RPMI8226 (cell line): ENCODE measurements around the gene KASH5.
"Not testable (repeated sequence)": the region's sequence is repeated elsewhere in the genome, so short reads cannot be mapped to it uniquely, and the experiment has no call there.

Experiments
- DNase-seq: peaks from one replicate; pipeline ENCODE4 v3.0.0-alpha.2; 2015

The KASH5 gene

DNA sequence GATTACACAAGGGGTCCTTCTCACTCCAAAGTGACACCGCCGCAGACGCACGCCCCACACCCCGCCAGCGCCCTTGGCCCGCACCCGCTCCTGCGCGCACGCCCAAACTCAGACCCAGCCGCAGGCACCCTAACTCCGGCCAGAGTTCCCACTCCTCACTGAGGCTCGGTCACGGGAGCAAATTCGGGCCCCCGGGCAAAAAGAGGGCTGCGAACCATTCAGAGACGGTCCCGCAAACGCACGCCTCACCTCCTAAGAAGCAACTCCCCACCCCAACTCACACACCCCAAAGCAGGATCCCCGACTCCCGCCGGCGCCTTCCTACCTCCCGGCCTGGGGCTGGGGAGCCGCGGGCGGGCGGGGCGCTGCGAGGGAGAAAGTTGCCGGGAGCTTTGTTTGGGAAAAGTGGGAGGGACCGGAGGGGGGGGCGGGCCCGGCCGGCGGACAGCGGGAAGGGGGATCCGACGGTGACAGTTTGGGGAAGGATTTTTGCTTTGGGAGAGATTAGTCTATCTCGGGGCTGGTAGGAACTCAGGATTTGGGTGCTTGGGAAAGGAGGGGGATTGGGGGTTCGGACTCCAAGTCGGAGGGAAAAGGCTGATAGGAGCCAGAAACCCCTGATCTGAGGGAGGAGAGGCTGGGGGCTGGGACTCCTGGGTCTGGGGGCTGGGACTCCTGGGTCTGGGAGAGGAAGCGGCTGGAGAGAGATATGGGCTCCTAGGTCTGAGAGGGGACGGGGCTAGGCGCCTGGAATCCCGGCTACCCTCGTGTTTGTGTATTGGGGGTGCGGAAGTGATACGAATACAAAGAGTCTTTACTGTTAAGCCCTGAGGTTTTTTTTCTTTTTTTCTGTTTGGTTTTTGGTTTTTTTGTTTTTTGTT lies 25.8 kb upstream of the KASH5 start, which contains the start of gene TEAD2:
TSS of gene TEAD2 (minus strand) at position 369 of the 881 bp plus-strand sequence. CDS start 2,341 bp downstream, outside the sequence.
- DNase-seq, result peak; percentile 8

DNA sequence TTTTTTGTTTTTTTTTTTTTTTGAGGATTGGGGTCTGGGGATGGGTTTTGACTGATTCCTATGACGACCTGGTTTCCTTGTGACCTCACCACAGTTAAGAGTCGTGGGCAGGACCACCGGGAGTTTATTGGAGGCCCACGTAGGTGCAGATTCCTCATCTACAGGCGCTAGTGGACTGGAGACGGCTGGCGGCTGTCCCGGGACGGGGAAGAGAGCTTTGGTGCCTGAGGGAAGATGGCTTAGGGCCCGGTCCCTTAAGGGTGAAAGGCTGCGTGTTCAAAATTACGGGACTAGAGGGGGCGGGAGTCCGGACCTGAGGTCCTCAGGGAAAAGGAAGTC lies 25.2 kb upstream of the KASH5 start:
- no peak for DNase-seq

DNA sequence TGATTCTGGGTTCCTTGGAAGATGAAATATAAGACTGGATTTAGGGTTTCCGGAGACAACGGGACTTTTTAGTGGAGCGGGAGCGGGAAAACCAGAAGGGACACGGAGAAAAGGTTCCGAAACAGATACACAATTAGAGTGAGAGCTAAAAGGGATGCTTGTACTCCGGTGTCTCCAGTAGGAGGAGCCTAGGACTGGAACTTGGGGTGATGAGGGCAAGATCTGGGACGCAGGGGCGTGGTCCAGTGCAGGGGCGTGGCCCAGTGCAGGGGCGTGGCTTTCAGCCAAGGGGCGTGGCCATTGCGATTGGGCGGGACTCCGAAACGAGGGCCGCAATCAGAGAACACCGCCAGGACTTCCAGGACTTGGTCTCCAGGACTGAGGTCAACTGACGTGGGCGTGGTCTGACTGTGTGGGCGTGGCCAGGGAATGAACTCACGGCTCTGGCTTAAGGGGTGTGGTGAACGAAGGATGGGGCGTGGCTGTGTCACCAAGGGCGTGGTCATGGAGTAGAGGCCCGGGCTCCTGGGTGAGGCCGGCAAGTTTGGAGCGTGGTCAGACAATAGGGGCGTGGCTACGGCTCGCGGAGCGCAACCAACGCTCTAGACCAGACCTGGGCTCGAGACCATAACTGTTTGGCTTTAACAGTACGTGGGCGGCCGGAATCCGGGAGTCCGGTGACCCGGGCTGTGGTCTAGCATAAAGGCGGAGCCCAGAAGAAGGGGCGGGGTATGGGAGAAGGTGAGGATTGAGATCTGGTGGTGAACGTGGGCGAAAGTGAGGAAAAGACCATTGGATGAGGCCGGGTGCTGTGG lies 24.6 kb upstream of the KASH5 start, which contains the start of gene DKKL1:
TSS of gene DKKL1 (plus strand) at position 610 of the 815 bp plus-strand sequence. CDS start at position 732, 122 bp downstream.
- DNase-seq, result peak; percentile 83

DNA sequence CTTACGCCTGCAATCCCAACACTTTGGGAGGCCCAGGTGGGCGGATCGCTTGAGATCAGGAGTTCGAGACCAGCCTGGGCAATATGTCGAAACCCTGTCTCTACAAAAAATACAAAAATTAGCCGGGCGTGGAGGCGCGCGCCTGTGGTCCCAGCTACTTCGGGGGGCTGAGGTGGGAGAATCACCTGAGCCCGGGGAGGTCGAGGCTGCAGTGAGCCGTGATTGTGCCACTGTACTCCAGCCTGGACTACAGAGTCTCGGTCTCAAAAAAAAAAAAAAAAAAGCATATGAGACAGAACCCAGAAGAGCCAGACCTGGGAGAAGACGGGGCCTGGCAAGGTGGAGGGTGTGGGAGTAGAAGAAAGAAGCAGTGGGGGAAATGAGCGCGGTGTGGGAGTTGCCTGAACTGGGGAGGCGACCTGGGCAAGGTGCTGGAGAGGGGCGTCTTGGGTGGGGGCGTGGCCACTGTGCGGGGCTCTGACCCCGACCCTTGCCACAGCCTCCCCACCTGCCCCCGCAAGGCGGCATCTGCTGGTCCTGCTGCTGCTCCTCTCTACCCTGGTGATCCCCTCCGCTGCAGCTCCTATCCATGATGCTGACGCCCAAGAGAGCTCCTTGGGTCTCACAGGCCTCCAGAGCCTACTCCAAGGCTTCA lies 23.8 kb upstream of the KASH5 start:
- DNase-seq, result no peak

DNA sequence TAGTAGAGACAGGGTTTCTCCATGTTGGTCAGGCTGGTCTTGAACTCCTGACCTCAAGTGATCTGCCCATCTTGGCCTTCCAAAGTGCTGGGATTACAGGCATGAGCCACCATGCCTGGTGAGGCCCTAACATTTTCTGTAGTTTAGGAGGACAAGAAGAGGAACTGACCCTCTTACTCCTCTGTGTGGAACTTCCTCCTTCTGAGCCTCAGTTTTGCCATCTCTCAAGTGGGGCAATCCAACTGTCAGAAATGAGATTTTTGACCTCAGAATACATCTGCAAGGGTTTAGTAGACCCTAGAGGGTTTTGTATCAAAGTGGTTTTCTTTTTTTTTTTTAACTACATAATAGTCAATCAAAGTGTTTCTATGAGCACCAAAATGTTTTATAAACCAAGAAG lies 21.9 kb upstream of the KASH5 start:
- DNase-seq, result peak; percentile 15

DNA sequence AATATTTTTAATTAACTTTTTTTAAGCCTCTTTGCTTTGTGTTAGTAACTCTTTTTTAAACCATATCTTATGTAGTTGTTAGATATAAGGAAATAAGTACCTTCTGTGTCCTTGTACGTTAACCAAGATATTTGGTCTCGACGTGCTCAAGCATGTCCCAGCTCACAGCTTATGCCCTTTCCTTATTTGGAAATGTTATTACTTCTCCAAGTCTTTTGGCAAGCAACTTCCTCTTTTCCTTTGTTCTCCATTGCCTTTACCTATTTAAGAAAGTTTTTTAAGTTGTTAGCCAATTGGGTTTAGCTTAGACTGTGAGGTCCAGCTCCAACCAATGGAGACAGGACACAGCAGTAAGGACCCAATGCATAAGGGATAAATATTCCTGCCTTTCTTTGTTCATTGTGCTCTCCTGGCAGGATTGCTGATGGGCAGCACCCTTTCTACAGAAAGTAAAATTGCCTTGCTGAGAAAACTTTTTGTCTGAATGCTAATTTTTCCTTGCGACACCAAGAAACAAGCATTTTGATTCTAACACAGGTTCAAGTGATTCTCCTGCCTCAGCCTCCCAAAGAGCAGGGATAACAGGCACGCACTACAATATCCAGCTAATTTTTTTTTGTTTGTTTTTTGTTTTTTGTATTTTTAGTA lies 19.2 kb upstream of the KASH5 start:
- DNase-seq, result no peak

DNA sequence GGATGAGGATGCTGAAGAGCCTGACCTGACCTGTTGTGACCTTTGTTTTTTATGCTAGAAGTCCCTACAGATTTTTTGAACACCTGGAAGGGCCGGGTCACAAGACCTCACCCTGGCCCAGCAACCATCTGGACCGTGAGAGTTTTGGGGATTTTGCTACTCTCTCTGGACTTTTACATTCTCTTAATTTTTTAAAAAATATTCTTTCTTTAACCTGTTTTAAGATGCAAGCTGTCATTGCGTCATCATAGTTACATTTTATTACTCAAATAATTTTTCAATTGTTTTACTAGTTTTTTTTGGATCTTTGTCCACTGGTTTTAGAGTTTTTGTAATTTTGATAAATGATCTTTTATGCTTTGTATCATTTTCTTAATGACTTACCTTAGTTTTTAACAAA lies 16.9 kb upstream of the KASH5 start:
- no peak for DNase-seq

DNA sequence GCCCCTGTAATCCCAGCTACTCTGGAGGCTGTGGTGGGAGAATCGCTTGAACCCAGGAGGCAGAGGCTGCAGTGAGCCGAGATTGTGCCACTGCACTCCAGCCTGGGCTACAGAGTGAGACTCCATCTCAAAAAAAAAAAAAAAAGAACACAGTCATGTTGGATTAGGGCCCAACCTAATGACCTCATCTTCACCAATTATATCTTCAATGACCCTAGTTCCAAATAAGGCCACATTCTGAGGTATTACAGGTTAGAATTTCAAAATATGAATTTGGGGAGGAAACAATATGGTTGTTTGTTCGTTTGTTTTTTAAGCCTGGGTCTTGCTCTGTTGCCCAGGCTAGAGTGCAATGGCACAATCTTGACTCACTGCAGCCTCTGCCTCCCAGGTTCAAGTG lies 14.9 kb upstream of the KASH5 start:
- not testable (repeated sequence) for DNase-seq

DNA sequence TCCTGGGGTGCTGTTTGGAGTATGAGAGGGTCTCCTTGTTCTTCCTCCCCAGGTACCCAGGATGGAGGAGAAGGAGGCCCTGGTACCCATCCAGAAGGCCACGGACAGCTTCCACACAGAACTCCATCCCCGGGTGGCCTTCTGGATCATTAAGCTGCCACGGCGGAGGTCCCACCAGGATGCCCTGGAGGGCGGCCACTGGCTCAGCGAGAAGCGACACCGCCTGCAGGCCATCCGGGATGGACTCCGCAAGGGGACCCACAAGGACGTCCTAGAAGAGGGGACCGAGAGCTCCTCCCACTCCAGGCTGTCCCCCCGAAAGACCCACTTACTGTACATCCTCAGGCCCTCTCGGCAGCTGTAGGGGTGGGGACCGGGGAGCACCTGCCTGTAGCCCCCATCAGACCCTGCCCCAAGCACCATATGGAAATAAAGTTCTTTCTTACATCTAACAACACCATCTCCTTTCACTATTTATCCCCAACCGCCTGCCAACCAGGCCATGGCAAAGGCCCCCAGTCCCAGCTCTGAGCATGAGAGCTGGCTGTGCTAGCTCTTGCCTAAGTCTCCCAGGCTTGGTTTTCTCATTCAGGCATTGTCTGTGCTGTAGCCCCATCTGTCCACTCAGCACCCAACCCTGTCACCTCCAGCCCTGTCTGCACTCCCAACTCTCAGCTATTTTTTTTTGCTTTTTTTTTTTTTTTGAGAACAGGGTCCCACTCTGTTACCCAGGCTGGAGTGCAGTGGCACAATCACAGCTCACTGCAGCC lies 13.2 kb upstream of the KASH5 start:
- DNase-seq, result no peak

DNA sequence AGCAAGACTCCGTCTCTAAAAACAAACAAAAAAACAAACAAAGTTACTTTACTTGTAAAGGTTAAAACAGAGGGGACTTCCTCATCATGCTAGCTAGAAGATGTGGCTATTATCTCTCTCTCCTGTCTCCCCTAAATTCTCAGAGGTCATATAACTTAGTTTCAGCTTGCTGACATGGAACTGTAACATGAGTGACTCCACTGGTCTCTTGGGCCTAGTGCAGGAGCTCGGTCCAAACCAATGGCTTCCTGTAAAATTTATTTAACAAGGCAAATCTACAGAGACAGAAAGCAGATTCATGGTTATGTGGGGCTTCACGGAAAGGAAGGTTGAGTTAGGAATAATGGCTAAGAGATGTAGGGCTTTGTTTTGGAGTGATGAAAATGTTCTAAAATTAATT lies 9.5 kb upstream of the KASH5 start:
- no peak for DNase-seq

DNA sequence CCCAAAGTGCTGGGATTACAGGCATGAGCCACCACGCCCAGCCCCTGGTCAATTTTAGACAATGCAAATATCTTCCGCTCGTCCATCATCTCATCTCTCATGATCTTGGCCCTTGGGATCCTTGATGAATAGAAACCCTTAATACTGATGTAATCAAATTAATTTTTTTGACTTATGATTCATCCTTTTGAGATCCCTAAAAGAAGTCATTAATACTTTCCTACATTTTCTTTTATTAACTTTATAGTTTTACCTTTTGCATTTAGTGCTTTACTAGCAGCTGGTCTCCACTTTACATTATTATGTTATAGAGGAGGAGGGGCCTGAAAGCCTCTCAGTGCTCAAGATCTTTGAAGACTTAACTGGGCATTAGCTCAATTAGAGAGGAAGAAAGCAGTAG lies 7.7 kb upstream of the KASH5 start:
- no peak for DNase-seq

DNA sequence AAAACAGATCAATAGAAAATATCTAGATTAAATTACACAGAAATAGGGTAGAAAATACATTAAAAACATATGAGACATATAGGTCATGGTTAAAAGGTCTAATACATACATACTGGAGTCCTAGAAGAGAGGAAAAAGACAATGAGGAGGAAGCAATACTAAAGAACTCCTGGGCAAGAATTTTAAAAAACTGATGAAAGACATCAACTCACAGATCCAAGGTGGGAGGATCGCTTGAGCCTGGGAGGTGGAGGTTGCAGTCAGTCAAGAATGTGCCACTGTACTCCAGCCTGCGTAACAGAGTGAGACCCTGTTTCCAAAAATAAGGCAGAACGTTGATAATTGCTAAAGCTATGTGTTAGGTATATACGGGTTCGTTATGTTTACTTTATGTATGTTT lies 5.4 kb upstream of the KASH5 start:
- no peak for DNase-seq

DNA sequence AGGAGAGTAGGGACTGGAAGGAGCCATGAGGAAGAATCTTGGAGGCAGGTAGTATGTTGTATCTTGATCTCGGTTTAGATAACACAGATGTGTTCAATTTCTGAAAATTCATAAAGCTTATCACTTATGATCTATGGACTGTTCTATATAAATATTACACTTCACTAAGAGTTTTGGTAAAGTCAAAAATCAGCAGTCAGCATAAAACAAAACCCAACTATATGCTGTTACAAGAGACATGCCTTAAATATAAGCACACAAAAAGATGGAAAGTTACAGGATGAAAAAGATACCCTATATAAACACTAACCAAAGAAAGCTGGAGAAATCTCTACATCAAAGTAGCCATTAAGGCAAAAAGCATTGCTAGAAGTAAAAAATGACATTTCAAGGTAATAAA lies 4.5 kb upstream of the KASH5 start:
- no peak for DNase-seq

DNA sequence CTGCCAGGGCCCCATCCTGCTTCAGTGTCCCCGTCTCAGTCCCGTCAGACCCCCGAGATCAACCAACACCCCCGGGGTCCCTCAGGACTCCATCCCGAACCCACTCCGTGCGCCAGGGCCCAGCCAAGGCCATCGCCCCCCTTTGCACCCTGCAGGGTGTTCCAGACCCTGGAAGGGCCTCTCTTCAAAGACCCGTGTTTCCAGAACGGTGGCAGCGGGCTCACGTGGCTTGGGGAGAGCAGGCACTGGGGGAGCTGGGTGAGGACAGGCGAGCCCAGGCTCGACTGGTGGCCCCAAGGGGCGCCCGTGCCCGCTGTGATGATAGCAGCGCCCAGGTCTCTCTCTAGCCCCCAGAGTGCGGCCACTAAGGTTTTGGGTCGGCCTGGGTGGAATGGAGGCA lies 1.4 kb downstream of the KASH5 start:
- no peak for DNase-seq

DNA sequence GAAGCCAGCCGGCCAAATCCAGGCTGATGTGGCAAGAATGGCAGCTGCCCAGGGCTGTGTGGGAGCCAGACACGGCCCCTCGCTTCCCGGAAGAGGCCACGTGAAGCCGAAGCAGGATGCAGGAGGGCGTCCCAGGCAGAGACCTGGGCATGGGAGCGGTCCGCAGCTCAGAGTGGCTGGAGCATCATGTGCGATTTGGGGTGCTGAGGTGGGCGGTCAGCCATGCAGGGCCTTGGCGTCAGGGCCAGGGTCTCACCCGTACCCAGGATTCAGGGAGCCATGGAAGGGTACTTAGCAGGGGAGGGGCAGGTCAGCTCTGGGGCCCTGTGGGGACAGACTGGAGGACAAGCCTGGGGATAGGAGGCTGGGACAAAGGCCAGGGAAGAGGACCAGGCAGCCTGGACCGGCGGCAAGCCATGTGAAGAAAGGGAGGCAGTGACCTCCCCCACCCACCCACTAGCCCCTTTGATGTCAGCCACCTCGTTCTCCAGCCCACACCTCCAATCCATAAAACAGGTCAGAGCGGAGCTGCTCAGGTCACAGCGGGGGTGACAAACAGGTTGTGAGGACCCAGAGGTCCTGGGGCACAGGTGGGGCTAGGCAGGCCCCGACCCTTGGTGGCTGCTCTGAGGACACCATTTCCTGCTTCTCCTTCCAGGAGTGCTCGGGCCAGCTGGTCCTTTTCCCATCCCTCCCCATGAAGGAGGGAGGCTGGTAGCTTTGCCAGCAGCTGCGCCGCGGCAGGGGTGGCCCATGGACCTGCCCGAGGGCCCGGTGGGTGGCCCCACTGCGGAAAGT lies 2.3 kb downstream of the KASH5 start:
- no peak for DNase-seq

DNA sequence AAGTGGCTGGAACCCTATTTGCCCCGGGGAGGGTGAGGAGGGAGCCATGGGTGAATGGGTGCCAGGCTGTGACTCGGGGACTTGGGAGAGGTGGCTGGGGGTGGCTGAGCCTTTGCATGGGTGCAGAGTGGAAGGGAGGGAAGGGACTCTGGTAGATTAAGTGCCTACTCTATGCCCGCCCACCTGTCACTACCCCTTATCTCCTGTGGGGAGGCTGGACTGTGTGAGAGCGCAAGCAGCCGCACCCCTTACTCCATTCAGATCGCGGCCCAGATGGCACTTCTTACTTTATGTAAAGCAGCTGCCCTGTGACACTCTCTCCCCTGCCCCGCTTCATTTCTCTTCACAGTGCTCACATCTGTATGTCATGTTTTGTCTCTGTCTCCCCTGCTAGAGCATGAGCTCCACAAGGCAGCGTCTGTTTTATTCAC lies 2.9 kb downstream of the KASH5 start:
- no peak for DNase-seq

DNA sequence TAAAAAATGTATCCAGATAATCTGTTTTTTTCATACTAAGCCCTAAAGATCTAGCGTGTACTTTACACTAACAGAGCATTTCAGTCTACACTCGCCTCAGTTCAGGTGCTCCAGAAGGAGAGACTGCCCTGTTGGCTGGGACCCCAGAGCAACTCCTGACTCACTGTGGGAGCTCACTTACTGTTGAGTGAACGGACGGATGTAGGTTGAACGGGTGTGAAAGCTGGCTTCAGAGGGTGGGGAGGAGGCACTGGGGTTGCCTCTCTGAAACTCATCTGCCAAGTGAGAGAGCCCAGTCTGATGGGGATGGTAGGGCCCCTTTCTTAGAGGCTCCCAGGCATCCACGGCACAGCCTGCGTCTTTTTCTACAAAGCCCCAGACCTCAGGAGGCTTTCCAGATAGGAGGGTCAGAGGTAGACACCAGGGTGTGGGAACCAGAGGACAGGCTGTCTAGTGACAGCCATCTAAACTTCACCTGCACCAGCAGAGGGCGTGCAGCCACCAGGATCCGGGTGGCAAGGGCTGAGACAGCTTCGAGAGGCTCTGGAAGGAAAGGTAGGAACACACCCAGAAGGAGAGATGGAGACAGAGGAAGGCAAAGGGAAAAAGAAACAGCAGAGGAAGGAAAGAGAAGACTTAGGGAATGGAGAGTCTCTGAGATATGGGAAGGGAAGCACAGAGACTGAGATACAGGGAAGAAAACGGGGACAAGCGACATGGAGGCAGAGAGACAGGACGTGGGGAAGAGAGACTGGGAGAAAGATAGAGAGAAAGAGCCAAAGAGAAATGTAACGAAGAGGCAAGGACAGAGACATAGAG lies 3.7 kb downstream of the KASH5 start:
- DNase-seq, result peak; percentile 76

DNA sequence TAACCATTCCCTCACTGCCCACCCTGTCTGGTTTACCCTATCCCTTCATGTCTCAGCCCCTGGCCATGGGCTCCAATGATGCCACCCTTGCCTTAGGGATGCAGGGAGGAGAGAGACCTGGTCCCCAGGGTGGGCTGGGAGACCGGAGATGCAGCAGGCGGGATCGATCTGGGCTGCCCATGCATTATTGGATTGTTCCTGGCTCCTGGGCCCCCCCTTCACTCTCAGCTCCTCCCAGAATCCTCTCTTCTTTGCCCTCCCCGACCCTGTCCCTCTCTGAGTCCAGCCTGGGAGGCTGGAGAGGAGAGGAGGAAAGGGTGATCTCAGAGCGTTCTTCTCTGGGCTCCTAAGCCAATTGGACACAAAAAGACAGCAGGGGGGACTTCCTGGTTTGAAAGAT lies 5.8 kb downstream of the KASH5 start:
- no peak for DNase-seq

DNA sequence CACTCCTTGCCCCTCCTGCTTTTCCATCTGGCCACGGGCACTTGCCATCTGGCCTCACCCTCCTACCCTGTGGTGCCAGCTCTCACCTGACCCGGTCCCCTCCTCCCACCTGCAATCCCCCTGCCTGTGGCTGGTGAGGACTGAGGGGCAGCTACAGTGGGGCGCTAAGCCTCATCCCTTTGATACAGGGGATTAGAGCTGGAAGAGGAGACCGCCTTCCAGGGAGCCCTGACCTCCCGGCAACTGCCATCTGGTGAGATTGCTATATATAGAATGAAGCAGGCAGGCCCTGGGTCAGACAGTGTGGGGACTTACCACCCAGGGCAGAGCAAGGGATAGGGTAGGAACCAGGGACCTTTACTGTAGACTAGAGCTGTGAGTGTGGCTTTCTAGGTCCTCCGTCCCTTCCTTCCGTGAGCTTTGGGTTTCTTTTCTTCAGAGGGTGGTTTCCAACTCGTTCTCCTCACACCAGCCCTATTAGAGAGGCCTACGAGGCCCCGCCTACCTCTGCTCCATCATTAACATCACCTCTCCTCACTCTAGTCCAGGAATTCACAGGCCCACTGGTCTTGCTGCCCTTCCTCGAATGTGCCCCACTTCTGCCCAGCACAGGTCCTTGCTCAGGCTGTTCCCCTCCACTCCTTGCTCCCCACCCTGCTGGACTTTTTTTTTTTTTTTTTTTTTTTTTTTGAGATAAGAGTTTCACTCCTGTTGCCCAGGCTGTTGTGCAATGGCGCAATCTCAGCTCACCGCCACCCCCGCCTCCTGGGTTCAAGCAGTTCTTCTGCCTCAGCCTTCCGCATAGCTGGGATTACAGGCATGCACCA lies 7.7 kb downstream of the KASH5 start:
- DNase-seq, result no peak
